B cell (primary cell): ENCODE data around the gene C19orf85. TPM values are rescaled to one million over a fixed set of nuclear protein-coding genes. Genes with fewer than 3 reads are reported as not detected.

Source experiments
- ATAC-seq: fragments of 200-7000 bp; cut with Tn5 transposase; one replicate; pipeline ENCODE4 v1.10.0; 2021; ENCODE audit warnings: low read depth, mild to moderate bottlenecking, moderate number of reproducible peaks, moderate library complexity
- CTCF ChIA-PET: fragments of 350-600 bp; sonication (Branson Sonifier 250); formaldehyde crosslinking; loops from one replicate; lab custom pipeline; 2021; ENCODE audit warnings: antibody characterized with exemption, inconsistent platforms; lab: Charles Lee
- POLR2A ChIA-PET: fragments of 350-600 bp; sonication (Branson Sonifier 250); formaldehyde crosslinking; loops from one replicate; lab custom pipeline; 2021; ENCODE audit warnings: antibody characterized with exemption; lab: Charles Lee
- DNase-seq: peaks from one replicate; pipeline ENCODE4 v3.0.0; 2013
- H2AFZ ChIP-seq: 2 replicates; pipeline ENCODE4 v1.6.1; 2012; ENCODE audit warnings: mild to moderate bottlenecking, low read depth, low read length; ENCODE audit not compliant: insufficient read depth, poor library complexity, severe bottlenecking
- H3K27ac ChIP-seq, 2 donors: 1 replicate in 1 of 2; 2 replicates in 1 of 2; pipeline ENCODE4 v1.5.1; 2012 to 2013; ENCODE audit warnings: low read length in 2 of 2, mild to moderate bottlenecking in 2 of 2, moderate library complexity in 1 of 2
- H3K27me3 ChIP-seq, 4 experiments: fragments of 200-600 bp in 1 of 4; sonication (generic) in 1 of 4; replicated peaks in 1 of 4; 1 replicate in 2 of 4; 2 replicates in 2 of 4; pipeline versions ENCODE4 v1.6.1 to v1.7.0; 2013 to 2016; ENCODE audit warnings: low read length in 3 of 4, mild to moderate bottlenecking in 2 of 4, mixed read lengths in 1 of 4, moderate library complexity in 1 of 4; ENCODE audit not compliant: insufficient read depth in 4 of 4, control insufficient read depth in 3 of 4; ENCODE audit errors: control extremely low read depth in 1 of 4
- H3K36me3 ChIP-seq, 2 experiments: replicated peaks in 1 of 2; 1 replicate in 1 of 2; 2 replicates in 1 of 2; pipeline versions ENCODE4 v1.6.1 to v1.7.1; 2013; ENCODE audit warnings: low read length in 1 of 2; ENCODE audit not compliant: insufficient read depth in 2 of 2, control insufficient read depth in 1 of 2; ENCODE audit errors: control extremely low read depth in 1 of 2, extremely low read depth in 1 of 2
- H3K4me1 ChIP-seq, 2 donors: fragments of 200-600 bp in 1 of 2; sonication (generic) in 1 of 2; 1 replicate in 1 of 2; 2 replicates in 1 of 2; pipeline versions ENCODE4 v1.5.1 to v1.6.1; 2013 to 2017; ENCODE audit warnings: low read length in 2 of 2; ENCODE audit not compliant: control insufficient read depth in 2 of 2, insufficient read depth in 2 of 2
- H3K4me2 ChIP-seq: replicated peaks from 2 replicates; pipeline ENCODE3; 2012; ENCODE audit warnings: mild to moderate bottlenecking, low read depth, low read length; ENCODE audit not compliant: poor library complexity, severe bottlenecking
- H3K4me3 ChIP-seq, 5 experiments: fragments of 200-600 bp in 1 of 5; sonication (generic) in 1 of 5; 1 replicate in 3 of 5; 2 replicates in 2 of 5; pipeline versions ENCODE4 v1.5.1 to v1.7.0; 2011 to 2016; ENCODE audit warnings: low read length in 4 of 5, mild to moderate bottlenecking in 4 of 5, low read depth in 2 of 5, control low read depth in 1 of 5, moderate library complexity in 1 of 5; ENCODE audit not compliant: insufficient read depth in 1 of 5; ENCODE audit errors: control extremely low read depth in 1 of 5, extremely low read depth in 1 of 5
- H3K79me2 ChIP-seq: fragments of 200-600 bp; sonication (generic); one replicate; pipeline ENCODE4 v1.6.0; 2016; ENCODE audit warnings: low read length; ENCODE audit not compliant: control insufficient read depth, insufficient read depth
- H3K9ac ChIP-seq: fragments of 200-600 bp; sonication (generic); 2 replicates; pipeline ENCODE4 v1.6.1; 2017; ENCODE audit warnings: mild to moderate bottlenecking, low read length, moderate library complexity
- H3K9me3 ChIP-seq, 3 donors: one replicate each; pipeline versions ENCODE4 v1.6.1 to v1.7.1; 2013; ENCODE audit warnings: low read length in 2 of 3; ENCODE audit not compliant: control insufficient read depth in 2 of 3, insufficient read depth in 1 of 3; ENCODE audit errors: control extremely low read depth in 1 of 3
- H4K20me1 ChIP-seq: 2 replicates; pipeline ENCODE4 v1.6.0; 2012; ENCODE audit warnings: mild to moderate bottlenecking, low read length; ENCODE audit not compliant: insufficient read depth, control insufficient read depth, poor library complexity, severe bottlenecking
- H3K27ac Mint-ChIP-seq: one replicate; pipeline ENCODE4 v1.8.0; 2021; ENCODE audit warnings: mixed read lengths
- H3K27me3 Mint-ChIP-seq: one replicate; pipeline ENCODE4 v1.8.0; 2021; ENCODE audit warnings: mixed read lengths
- H3K4me1 Mint-ChIP-seq: one replicate; pipeline ENCODE4 v1.8.0; 2021; ENCODE audit warnings: mixed read lengths
- H3K4me3 Mint-ChIP-seq: one replicate; pipeline ENCODE4 v1.8.0; 2021; ENCODE audit warnings: mixed read lengths
- H3K9me3 Mint-ChIP-seq: one replicate; pipeline ENCODE4 v1.8.0; 2022; ENCODE audit warnings: mixed read lengths; ENCODE audit not compliant: insufficient read depth
- EZH2 ChIP-seq: IDR thresholded peaks from 2 replicates; pipeline ENCODE4 v1.6.1; 2012; ENCODE audit warnings: borderline replicate concordance, low read depth, mild to moderate bottlenecking, moderate library complexity, low read length; ENCODE audit not compliant: insufficient read depth, poor library complexity, severe bottlenecking
- WGBS: methylation state at CpG from one replicate; pipeline ENCODE4 v1.1.5; 2013; ENCODE audit warnings: missing lambda C conversion rate; ENCODE audit not compliant: insufficient coverage; 5-methylcytosine and 5-hydroxymethylcytosine counted together
- intact Hi-C: fragments of 100-400 bp; cut with micrococcal nuclease; formaldehyde crosslinking; loops from one replicate; pipeline ENCODE4 v1.10.0; 2022
- polyA plus RNA-seq: library from polyadenylated mRNA; depleted of rRNA; stranded (reverse); fragments of >200 nt; gene quantifications from 2 replicates; pipeline ENCODE4 v1.2.3, GENCODE V29; 2012
- total RNA-seq, 2 donors: library from RNA; stranded (reverse); fragments of 120-200 nt in 1 of 2; gene quantifications; 1 replicate in 1 of 2; 2 replicates in 1 of 2; pipeline versions ENCODE4 v1.2.3 to v1.2.4, GENCODE V29; 2013 to 2022
- TF ChIP-seq, protein P1 (sequence below): fragments of 200-600 bp; IDR thresholded peaks from one replicate; pipeline ENCODE4 v1.8.0; 2022; ENCODE audit warnings: antibody characterized with exemption, mild to moderate bottlenecking

The C19orf85 gene
- total and polyA plus RNA-seq, 2 donors (not counting 1 experiment from before 2014, with no cell fraction given) = not detected

DNA sequence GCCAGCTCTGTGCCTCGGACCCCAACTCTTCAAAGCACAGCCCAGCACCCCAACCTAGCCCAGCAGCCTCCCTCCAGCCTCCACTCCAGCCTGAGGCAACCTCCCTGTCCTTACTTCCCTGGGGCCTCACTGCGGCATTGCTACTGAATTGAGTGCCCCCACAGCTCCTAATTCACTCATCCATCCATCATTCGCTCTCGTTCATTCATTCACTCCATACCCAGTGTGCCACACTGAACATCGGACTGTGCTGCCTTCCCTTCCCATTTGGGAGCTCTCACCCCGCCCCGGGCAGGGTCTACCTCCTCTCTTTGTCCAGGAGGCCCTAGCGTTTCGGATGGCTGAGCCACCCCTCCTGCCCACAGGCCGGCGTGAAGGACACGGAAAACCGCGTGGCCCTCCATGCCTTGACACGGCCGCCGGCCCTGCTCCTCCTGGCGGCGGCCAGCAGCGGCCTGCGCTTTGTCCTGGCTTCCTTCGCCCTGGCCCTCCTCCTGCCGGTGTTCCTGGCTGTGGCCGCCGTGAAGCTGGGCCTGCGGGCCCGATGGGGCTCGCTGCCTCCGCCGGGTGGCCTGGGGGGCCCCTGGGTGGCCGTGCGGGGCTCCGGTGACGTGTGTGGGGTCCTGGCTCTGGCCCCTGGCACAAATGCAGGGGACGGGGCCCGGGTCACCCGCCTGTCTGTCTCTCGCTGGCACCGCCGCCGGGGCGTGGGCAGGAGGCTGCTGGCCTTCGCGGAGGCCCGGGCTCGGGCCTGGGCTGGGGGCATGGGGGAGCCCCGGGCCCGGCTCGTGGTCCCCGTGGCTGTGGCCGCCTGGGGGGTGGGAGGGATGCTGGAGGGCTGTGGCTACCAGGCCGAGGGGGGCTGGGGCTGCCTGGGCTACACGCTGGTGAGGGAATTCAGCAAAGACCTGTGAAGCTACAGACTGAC, 21.8 kb upstream of the C19orf85 start:
- H3K9me3 Mint-ChIP-seq = no peaks in the 10 kb centered on the region
- intact Hi-C loops = no loop called here
- 97% methylated on average over 45 of the region's 53 CpGs for WGBS

More for the DNA sequence above, 21.8 kb upstream of the C19orf85 start:
- Mint-ChIP-seq H3K4me3 (peak overlapping the region; percentile 83), H3K27ac (peak overlapping the region; percentile 80), H3K27me3 (no peaks in the 10 kb centered on the region), H3K4me1 (peaks cover 11% of the 10 kb centered on the region)
- no peaks in the 10 kb centered on the region for H3K79me2 ChIP-seq
- no peak overlapping the region for H3K27ac ChIP-seq
- H3K36me3 ChIP-seq = peaks cover 0 to 2% of the 10 kb centered on the region in 2 experiments
- CTCF ChIA-PET = interaction anchor here (1.0 to 2.8 kb wide), 4 partner anchors 9 to 20 kb away, joined by 4 to 15 read pairs (median 8); partner anchors contain the start of gene ZNF628
- no peaks in the 10 kb centered on the region for H3K9me3 ChIP-seq
- no peak overlapping the region for H3K4me3 ChIP-seq
- H3K4me2 ChIP-seq = no peak overlapping the region
- H4K20me1 ChIP-seq = peaks cover 20% of the 10 kb centered on the region
- H3K27me3 ChIP-seq = peaks cover 0 to 11% (median 0%) of the 10 kb centered on the region in 4 experiments
- TF ChIP-seq, protein P1, sequence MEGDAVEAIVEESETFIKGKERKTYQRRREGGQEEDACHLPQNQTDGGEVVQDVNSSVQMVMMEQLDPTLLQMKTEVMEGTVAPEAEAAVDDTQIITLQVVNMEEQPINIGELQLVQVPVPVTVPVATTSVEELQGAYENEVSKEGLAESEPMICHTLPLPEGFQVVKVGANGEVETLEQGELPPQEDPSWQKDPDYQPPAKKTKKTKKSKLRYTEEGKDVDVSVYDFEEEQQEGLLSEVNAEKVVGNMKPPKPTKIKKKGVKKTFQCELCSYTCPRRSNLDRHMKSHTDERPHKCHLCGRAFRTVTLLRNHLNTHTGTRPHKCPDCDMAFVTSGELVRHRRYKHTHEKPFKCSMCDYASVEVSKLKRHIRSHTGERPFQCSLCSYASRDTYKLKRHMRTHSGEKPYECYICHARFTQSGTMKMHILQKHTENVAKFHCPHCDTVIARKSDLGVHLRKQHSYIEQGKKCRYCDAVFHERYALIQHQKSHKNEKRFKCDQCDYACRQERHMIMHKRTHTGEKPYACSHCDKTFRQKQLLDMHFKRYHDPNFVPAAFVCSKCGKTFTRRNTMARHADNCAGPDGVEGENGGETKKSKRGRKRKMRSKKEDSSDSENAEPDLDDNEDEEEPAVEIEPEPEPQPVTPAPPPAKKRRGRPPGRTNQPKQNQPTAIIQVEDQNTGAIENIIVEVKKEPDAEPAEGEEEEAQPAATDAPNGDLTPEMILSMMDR = no peak
- TF ChIP-seq EZH2 = no peak
- POLR2A ChIA-PET = interaction anchor here (0.8 to 2.1 kb wide), 4 partner anchors 10 to 147 kb away, joined by 3 to 30 read pairs (median 4); partner anchors contain the start of genes KMT5C, ZNF628 and ZNF784
- H3K4me1 ChIP-seq = peaks cover 10 to 22% of the 10 kb centered on the region in 2 donors
- no peak for DNase-seq
- H3K9ac ChIP-seq = no peak overlapping the region
- no peak for ATAC-seq
- no peak overlapping the region for H2AFZ ChIP-seq
